ENCODE results near the gene KCNJ3. TPM values are rescaled to one million over a fixed set of nuclear protein-coding genes. Genes with fewer than 3 reads are reported as not detected.

The KCNJ3 gene
- polyA plus RNA-seq, 4 donors = 6.5 to 9.0 (median 6.9) TPM

GRCh38 chr2:154706660-154707059 lies 8.2 kb downstream of the KCNJ3 start:
- DNase-seq (ENCODE audit: low read depth in 4 of 4, low spot score in 2 of 4) = no peak

- no peak for DNase-seq (ENCODE audit: low read depth in 4 of 4, low spot score in 2 of 4)
Observed at GRCh38 chr2:154707994-154708575, 9.6 kb downstream of the KCNJ3 start.

- no peak for DNase-seq (ENCODE audit: low read depth in 4 of 4, low spot score in 2 of 4)
Observed at GRCh38 chr2:154709215-154709614, 10.7 kb downstream of the KCNJ3 start.

GRCh38 chr2:154710078-154710477 lies 11.6 kb downstream of the KCNJ3 start:
- DNase-seq (ENCODE audit: low read depth in 4 of 4, low spot score in 2 of 4) = no peak

GRCh38 chr2:154710685-154711084 lies 12.2 kb downstream of the KCNJ3 start:
- DNase-seq (ENCODE audit: low read depth in 4 of 4, low spot score in 2 of 4) = no peak

- DNase-seq (ENCODE audit: low read depth in 4 of 4, low spot score in 2 of 4) = no peak
Observed at GRCh38 chr2:154713675-154714074, 15.2 kb downstream of the KCNJ3 start.

- no peak for DNase-seq (ENCODE audit: low read depth in 4 of 4, low spot score in 2 of 4)
Observed at GRCh38 chr2:154720651-154721050, 22.2 kb downstream of the KCNJ3 start.

GRCh38 chr2:154724194-154724797 lies 25.8 kb downstream of the KCNJ3 start:
- no peak for DNase-seq (ENCODE audit: low read depth in 4 of 4, low spot score in 2 of 4)

GRCh38 chr2:154740361-154740760 lies 41.9 kb downstream of the KCNJ3 start:
- no peak for DNase-seq (ENCODE audit: low read depth in 4 of 4, low spot score in 2 of 4)

- DNase-seq (ENCODE audit: low read depth in 4 of 4, low spot score in 2 of 4) = no peak
Observed at GRCh38 chr2:154758871-154759270, 60.4 kb downstream of the KCNJ3 start.

GRCh38 chr2:154762638-154763037 lies 64.1 kb downstream of the KCNJ3 start:
- DNase-seq (ENCODE audit: low read depth in 4 of 4, low spot score in 2 of 4) = no peak

GRCh38 chr2:154771664-154772284 lies 73.3 kb downstream of the KCNJ3 start:
- no peak for DNase-seq (ENCODE audit: low read depth in 4 of 4, low spot score in 2 of 4)

GRCh38 chr2:154776825-154777224 lies 78.3 kb downstream of the KCNJ3 start:
- DNase-seq (ENCODE audit: low read depth in 4 of 4, low spot score in 2 of 4) = no peak

- DNase-seq (ENCODE audit: low read depth in 4 of 4, low spot score in 2 of 4) = no peak
Observed at GRCh38 chr2:154794406-154794805, 95.9 kb downstream of the KCNJ3 start.

- no peak for DNase-seq (ENCODE audit: low read depth in 4 of 4, low spot score in 2 of 4)
Observed at GRCh38 chr2:154795651-154796050, 97.2 kb downstream of the KCNJ3 start.

GRCh38 chr2:154804451-154804850 lies 106.0 kb downstream of the KCNJ3 start:
- DNase-seq (ENCODE audit: low read depth in 4 of 4, low spot score in 2 of 4) = no peak

- DNase-seq (ENCODE audit: low read depth in 4 of 4, low spot score in 2 of 4) = no peak
Observed at GRCh38 chr2:154813636-154814035, 115.1 kb downstream of the KCNJ3 start.

GRCh38 chr2:154814856-154815255 lies 116.4 kb downstream of the KCNJ3 start:
- DNase-seq (ENCODE audit: low read depth in 4 of 4, low spot score in 2 of 4) = no peak

GRCh38 chr2:154825358-154825757 lies 126.9 kb downstream of the KCNJ3 start:
- no peak for DNase-seq (ENCODE audit: low read depth in 4 of 4, low spot score in 2 of 4)

- DNase-seq (ENCODE audit: low read depth in 4 of 4, low spot score in 2 of 4) = no peak
Observed at GRCh38 chr2:154826827-154827226, 128.3 kb downstream of the KCNJ3 start.

GRCh38 chr2:154827286-154827685 lies 128.8 kb downstream of the KCNJ3 start:
- DNase-seq (ENCODE audit: low read depth in 4 of 4, low spot score in 2 of 4) = no peak

GRCh38 chr2:154832711-154833110 lies 134.2 kb downstream of the KCNJ3 start:
- DNase-seq (ENCODE audit: low read depth in 4 of 4, low spot score in 2 of 4) = no peak
